Erythroblast (primary cell): Measurements from ENCODE around the gene SPSB3.

ENCODE experiments used
- GATA1 ChIP-seq: IDR thresholded peaks from 2 replicates; pipeline ENCODE4 v1.6.1; 2011; ENCODE audit warnings: low read depth, mild to moderate bottlenecking, control low read depth, low read length, moderate library complexity
- POLR2A ChIP-seq: IDR thresholded peaks from 2 replicates; pipeline ENCODE4 v1.6.1; 2011; ENCODE audit warnings: mild to moderate bottlenecking, low read length

GRCh38 chr16:1771188-1771863 is 11.0 kb downstream of the SPSB3 start, which contains the start of gene NME3:
- TF ChIP-seq POLR2A (no peak), GATA1 (no peak)
